Bone marrow (tissue), 2 donors: ENCODE results near the gene BAZ1B.
"Not testable (repeated sequence)": the region's sequence is repeated elsewhere in the genome, so short reads cannot be mapped to it uniquely, and the experiment has no call there.

ENCODE experiments used
- DNase-seq, 2 donors: peaks; one replicate each; lab custom pipeline; 2025; lab: John Stamatoyannopoulos, UW

BAZ1B gene

GRCh38 chr7:73522105-73522872 is at the start of gene BAZ1B:
BAZ1B (minus strand) TSS chr7:73522293; CDS start chr7:73521933, 360 bp downstream.
- DNase-seq = peak; percentile 84 to 97

GRCh38 chr7:73570977-73571376 is 48.9 kb upstream of the BAZ1B start:
- no peak for DNase-seq

- no peak for DNase-seq
These were observed 48.4 kb upstream of the BAZ1B start for GRCh38 chr7:73570521-73570920.

GRCh38 chr7:73569042-73569608 is 47.0 kb upstream of the BAZ1B start:
- no peak for DNase-seq

GRCh38 chr7:73567846-73568685 is 46.0 kb upstream of the BAZ1B start:
- no peak for DNase-seq

GRCh38 chr7:73567140-73567539 is 45.0 kb upstream of the BAZ1B start:
- DNase-seq = no peak

GRCh38 chr7:73566431-73566830 is 44.3 kb upstream of the BAZ1B start:
- DNase-seq = not testable (repeated sequence)

- DNase-seq = peak in 1 of 2 donors; percentile 33
These were observed 43.7 kb upstream of the BAZ1B start for GRCh38 chr7:73565675-73566340.

GRCh38 chr7:73560109-73560835 is 38.2 kb upstream of the BAZ1B start:
- peak in 1 of 2 donors; percentile 63 for DNase-seq

GRCh38 chr7:73557397-73558257 is 35.5 kb upstream of the BAZ1B start, which contains the start of gene BCL7B:
BCL7B (minus strand) TSS chr7:73557690; CDS start chr7:73557578, 112 bp downstream.
- peak; percentile 49 to 85 for DNase-seq

GRCh38 chr7:73557108-73557396 is 35.0 kb upstream of the BAZ1B start:
- DNase-seq = peak; percentile 72 to 94

GRCh38 chr7:73556208-73557107 is 34.4 kb upstream of the BAZ1B start:
- no peak for DNase-seq

- DNase-seq = no peak
These were observed 33.4 kb upstream of the BAZ1B start for GRCh38 chr7:73555411-73555982.

- DNase-seq = not testable (repeated sequence)
These were observed 28.0 kb upstream of the BAZ1B start for GRCh38 chr7:73550093-73550492.

- DNase-seq = no peak
These were observed 27.1 kb upstream of the BAZ1B start for GRCh38 chr7:73549176-73549575.

GRCh38 chr7:73547841-73548240 is 25.7 kb upstream of the BAZ1B start:
- DNase-seq = no peak

- no peak for DNase-seq
These were observed 22.6 kb upstream of the BAZ1B start for GRCh38 chr7:73544678-73545077.

- no peak for DNase-seq
These were observed 19.6 kb upstream of the BAZ1B start for GRCh38 chr7:73541722-73542121.

- DNase-seq = no peak
These were observed 17.6 kb upstream of the BAZ1B start for GRCh38 chr7:73539709-73540108.
